8988T (cell line): ENCODE data around the gene FOXD1.
"Not testable (repeated sequence)": the region's sequence is repeated elsewhere in the genome, so short reads cannot be mapped to it uniquely, and the experiment has no call there.

Experiments
- DNase-seq: peaks from one replicate; pipeline ENCODE4 v3.0.0; 2011

Gene FOXD1

GRCh38 chr5:73412597-73412988, 36.0 kb downstream of the FOXD1 start:
- no peak for DNase-seq

- DNase-seq: no peak
Observed at GRCh38 chr5:73411936-73412596, 36.5 kb downstream of the FOXD1 start.

GRCh38 chr5:73409927-73410326, 38.6 kb downstream of the FOXD1 start:
- DNase-seq: not testable (repeated sequence)

- DNase-seq: no peak
Observed at GRCh38 chr5:73405691-73406090, 42.9 kb downstream of the FOXD1 start.

- no peak for DNase-seq
Observed at GRCh38 chr5:73399775-73400174, 48.8 kb downstream of the FOXD1 start.
